ENCODE results near the gene HEATR1.
A peak's percentile ranks its signal among the peaks of the same experiment; 100 is the strongest.

Gene HEATR1

GRCh38 chr1:236536540-236536939 is 67.8 kb downstream of the HEATR1 start:
- DNase-seq (ENCODE audit: low read depth) = no peak

GRCh38 chr1:236535662-236536161 is 68.6 kb downstream of the HEATR1 start:
- DNase-seq (ENCODE audit: low read depth) = no peak

DNA sequence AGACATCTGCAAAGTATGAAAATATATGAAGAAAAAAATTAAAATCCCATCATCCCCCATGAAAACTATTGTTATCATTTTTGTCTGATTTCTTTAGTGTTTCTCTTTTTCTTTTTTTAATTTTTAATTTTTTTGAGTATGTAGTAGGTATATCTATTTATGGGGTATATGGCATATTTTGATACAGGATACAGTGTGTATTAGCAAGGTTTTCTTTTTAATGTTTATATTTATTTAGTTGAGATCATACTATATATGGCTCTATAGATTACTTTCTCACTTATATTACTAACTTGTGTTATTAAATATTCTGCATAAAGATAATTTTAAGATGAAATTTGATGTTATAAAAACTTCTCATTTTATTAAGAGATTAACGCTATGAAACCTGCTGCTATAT is 69.1 kb downstream of the HEATR1 start:
- no peak for DNase-seq (ENCODE audit: low read depth)

- DNase-seq (ENCODE audit: low read depth) = no peak
Observed at GRCh38 chr1:236534151-236534651, 70.1 kb downstream of the HEATR1 start.

- DNase-seq (ENCODE audit: low read depth) = no peak
Observed at GRCh38 chr1:236532850-236533249, 71.5 kb downstream of the HEATR1 start.

GRCh38 chr1:236530959-236531358 is 73.4 kb downstream of the HEATR1 start:
- DNase-seq (ENCODE audit: low read depth) = no peak

- DNase-seq (ENCODE audit: low read depth) = no peak
Observed at GRCh38 chr1:236530286-236530685, 74.0 kb downstream of the HEATR1 start.

GRCh38 chr1:236526079-236526478 is 78.2 kb downstream of the HEATR1 start:
- DNase-seq (ENCODE audit: low read depth) = no peak

GRCh38 chr1:236524895-236525184 is 79.5 kb downstream of the HEATR1 start:
- no peak for DNase-seq (ENCODE audit: low read depth)

GRCh38 chr1:236524142-236524894 is 80.0 kb downstream of the HEATR1 start:
- DNase-seq (ENCODE audit: low read depth) = peak; percentile 27

DNA sequence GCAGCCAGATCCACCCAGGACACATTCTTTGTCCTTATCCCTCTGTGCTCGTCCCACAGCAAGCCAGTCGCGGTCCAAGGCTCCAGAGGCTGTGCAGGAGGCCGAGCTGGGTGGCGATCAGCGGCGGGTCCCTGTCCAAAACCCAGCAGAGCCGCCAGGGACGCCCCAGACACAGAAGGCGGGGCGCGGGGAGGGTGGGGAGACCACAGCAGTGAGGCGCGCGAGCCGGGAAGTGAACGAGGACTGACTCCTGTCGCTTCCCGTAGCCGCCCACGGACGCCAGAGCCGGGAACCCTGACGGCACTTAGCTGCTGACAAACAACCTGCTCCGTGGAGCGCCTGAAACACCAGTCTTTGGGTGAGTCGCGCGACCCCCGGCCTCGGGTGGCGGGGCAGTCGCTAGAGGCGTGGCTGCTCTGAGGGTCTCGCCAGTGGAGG is 80.6 kb downstream of the HEATR1 start, which contains the start of gene LGALS8:
LGALS8 (plus strand) TSS at position 279 of the 438 bp plus-strand sequence. CDS start 2,089 bp downstream, outside the sequence.
- DNase-seq (ENCODE audit: low read depth) = peak; percentile 73

DNA sequence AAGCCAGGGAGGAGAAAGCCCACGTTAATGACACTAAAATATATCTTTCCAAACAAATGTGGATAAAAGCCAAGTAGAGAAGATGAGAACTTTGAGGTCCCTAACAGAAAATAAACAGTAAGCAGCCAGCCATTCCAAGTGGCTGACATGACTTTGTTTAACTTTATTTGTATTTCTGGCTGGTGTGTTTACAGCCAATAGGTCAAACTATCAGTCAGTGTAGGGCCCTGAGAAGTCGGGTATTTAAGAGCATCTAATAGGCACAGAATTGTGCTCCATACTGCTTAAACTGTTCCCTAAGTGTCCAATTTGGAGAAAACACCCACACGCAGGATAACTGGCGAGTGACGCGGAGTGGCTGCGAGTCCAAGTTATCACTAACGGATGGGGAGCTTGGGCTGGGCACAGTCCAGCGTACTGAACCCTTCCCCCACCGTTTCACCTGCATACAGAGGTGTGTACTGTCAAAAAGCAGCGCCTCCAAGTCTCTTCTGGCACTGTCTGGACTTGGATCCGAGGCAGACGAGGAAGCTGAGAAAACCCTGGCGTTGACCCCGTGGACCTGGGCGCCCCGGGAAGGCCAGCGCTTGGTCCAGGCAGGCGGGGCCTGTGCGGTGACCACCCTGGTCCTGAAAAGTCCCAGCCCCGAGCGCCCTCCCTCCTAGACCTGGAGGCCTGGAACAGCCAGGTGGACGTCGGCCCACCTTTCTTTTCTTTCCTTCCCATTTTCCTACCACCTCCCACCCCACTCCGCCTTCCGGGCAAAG is 81.2 kb downstream of the HEATR1 start:
- DNase-seq (ENCODE audit: low read depth) = no peak

GRCh38 chr1:236520445-236521005 is 83.8 kb downstream of the HEATR1 start:
- DNase-seq (ENCODE audit: low read depth) = no peak

DNA sequence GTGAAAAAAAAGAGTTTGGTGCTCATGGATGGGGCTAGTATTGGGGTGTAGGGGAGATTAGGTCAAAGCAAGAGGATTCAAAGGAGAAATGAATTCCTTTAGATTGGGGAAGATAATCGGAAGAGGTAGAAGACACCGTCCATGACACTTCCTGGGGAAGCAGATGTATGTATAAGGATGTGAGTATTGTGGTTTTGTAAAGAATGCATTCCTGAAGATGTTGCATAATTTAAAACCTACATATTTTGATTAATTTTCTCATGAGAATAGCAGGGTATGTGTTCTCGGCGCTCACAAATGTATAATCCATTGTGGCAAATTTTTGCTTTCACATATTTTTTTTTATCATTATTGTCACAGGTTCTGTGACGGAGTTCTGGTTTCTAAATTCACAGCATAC is 86.0 kb downstream of the HEATR1 start:
- no peak for DNase-seq (ENCODE audit: low read depth)

- DNase-seq (ENCODE audit: low read depth) = no peak
Observed at GRCh38 chr1:236516929-236517704, 87.2 kb downstream of the HEATR1 start.

GRCh38 chr1:236515443-236515958 is 88.8 kb downstream of the HEATR1 start:
- no peak for DNase-seq (ENCODE audit: low read depth)

DNA sequence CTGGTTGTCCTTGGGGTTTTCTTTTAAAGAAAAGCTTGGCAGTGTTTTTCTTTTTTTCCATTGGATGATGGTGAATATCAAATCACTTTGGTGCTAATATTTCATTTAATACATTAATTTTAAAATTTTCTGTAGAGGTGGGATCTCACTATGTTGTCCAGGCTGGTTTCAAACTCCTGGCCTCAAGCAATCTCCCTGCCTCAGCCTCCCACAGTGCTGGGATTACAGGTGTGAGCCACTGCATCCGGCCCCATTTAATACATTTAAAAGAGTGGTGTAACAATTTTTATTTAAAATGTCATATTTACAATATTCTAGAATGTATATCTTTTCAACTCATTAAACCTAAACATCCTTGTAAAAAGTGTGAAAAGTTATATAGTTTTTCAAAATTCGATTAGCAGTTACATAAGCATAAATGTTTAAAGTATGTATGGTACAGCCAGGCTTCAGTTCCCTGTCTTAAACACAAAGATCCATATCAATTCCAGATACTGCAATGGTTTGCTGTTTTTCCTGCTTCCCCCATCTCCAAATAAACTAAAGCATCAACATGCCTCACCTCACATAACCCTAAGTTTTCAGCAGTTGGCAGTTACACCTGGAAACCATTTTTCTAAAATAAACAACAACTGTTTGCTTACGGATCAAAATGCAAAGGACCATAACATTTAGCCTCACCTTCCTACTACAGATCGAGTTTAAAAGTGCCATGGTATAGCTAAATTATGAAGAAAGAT is 89.4 kb downstream of the HEATR1 start:
- no peak for DNase-seq (ENCODE audit: low read depth)

- no peak for DNase-seq (ENCODE audit: low read depth)
Observed at GRCh38 chr1:236511735-236512418, 92.4 kb downstream of the HEATR1 start.

GRCh38 chr1:236509647-236510401 is 94.5 kb downstream of the HEATR1 start:
- no peak for DNase-seq (ENCODE audit: low read depth)

- no peak for DNase-seq (ENCODE audit: low read depth)
Observed at GRCh38 chr1:236509203-236509602, 95.1 kb downstream of the HEATR1 start.

Measured in stimulated activated CD8-positive, alpha-beta memory T cell treated with anti-CD3 and anti-CD28 coated beads, Interleukin-12 subunit alpha, Interleukin-12 subunit beta, amount 100 ng/mL, for 4 hours (primary cell).